Cardiac septum (tissue), 1 donor: ENCODE measurements around the gene LRRC37A. TPM values are rescaled to one million over a fixed set of nuclear protein-coding genes. Genes with fewer than 3 reads are reported as not detected.

Experiments used
- total RNA-seq: library from RNA; stranded (reverse); fragmentation: NEBNext Ultra II Directional; extraction: Animal tissue kit (Norgen Biotek cat#: 25700); gene quantifications from one replicate; pipeline ENCODE4 v1.2.1, GENCODE V29; 2021
- donor health status: DM: no; HTN: no; CAD: no.

Gene LRRC37A
- total RNA-seq, 1 donor from 2014 or later, result 0.32 TPM

Other genes starting within 250 kb of the LRRC37A start
- gene KANSL1, start 101.7 kb upstream of the LRRC37A start, total RNA-seq, result 33.6 TPM
- gene ARL17B, start 66.6 kb downstream of the LRRC37A start, total RNA-seq, result 6.0 TPM
- 2.9 TPM for gene LRRC37A2, start 217.3 kb downstream of the LRRC37A start, total RNA-seq